Left cardiac atrium (tissue), 4 donors: ENCODE data around the gene ZNF580. TPM values are rescaled to one million over a fixed set of nuclear protein-coding genes. Genes with fewer than 3 reads are reported as not detected.

ENCODE experiments used
- ATAC-seq, 2 donors: fragments of 200-7000 bp; cut with Tn5 transposase; one replicate each; pipeline ENCODE4 v1.9.1; 2020; ENCODE audit warnings: mild to moderate bottlenecking in 2 of 2, moderate library complexity in 2 of 2
- DNase-seq: peaks from one replicate; pipeline ENCODE4 v3.0.0-alpha.2; 2020
- intact Hi-C, 2 donors: fragments of 100-400 bp; cut with DNase I; formaldehyde crosslinking; loops; one replicate each; pipeline versions ENCODE4 v1.14.1 to v1.15.1; 2022 to 2023
- total RNA-seq, 2 donors: library from RNA; stranded (reverse); fragmentation: NEBNext Ultra II Directional; extraction: Animal tissue kit (Norgen Biotek cat#: 25700); gene quantifications; one replicate each; pipeline ENCODE4 v1.2.1, GENCODE V29; 2021
- donor health status: DM: no; HTN: yes; CAD: no.
- donor health status: DM: no; HTN: yes; CAD: no; lungs with severe emphysema.
- donor health status: DM: yes; HTN: yes; CAD: no.
- donor health status: Dilated cardiomyopathy.

ZNF580 gene
- total RNA-seq, 2 donors from 2014 or later, result 17.7 to 27.7 TPM

- ATAC-seq, result no peak
- intact Hi-C loops, result no loop called here
Observed at GRCh38 chr19:55681131-55682092, 40.6 kb downstream of the ZNF580 start.

GRCh38 chr19:55683449-55684261, 42.9 kb downstream of the ZNF580 start:
- DNase-seq, result no peak
- ATAC-seq, result no peak
- intact Hi-C loops, result no loop called here

More at GRCh38 chr19:55681131-55682092, 40.6 kb downstream of the ZNF580 start:
- no peak for DNase-seq

- no peak for DNase-seq
- intact Hi-C loops, result no loop called here
Observed at GRCh38 chr19:55684946-55685681, 44.3 kb downstream of the ZNF580 start.

DNA sequence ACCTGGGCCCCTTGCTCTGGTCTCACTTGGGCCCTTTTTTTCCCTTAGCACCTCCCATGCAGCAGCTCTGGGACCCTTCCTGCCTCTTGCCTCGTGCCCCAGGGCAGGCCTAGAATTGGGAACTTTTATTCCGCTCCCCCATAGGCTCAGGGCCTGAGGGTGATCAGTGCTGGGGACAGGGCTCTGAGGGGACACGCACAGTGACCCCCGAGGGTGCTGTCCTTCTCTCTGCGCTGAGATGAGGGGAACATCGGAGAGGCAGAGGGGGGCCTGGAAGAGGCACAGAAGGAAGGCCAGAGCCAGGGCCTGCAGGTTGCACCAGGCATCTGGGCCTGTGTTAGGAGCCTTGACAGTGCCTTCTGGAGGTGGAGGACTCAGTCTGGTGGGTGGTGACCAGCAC, 45.0 kb downstream of the ZNF580 start:
- DNase-seq, result no peak
- ATAC-seq, result no peak
- intact Hi-C loops, result no loop called here

More at GRCh38 chr19:55684946-55685681, 44.3 kb downstream of the ZNF580 start:
- no peak for ATAC-seq

GRCh38 chr19:55686311-55687050, 45.7 kb downstream of the ZNF580 start:
- ATAC-seq, result no peak
- no peak for DNase-seq
- intact Hi-C loops, result no loop called here

DNA sequence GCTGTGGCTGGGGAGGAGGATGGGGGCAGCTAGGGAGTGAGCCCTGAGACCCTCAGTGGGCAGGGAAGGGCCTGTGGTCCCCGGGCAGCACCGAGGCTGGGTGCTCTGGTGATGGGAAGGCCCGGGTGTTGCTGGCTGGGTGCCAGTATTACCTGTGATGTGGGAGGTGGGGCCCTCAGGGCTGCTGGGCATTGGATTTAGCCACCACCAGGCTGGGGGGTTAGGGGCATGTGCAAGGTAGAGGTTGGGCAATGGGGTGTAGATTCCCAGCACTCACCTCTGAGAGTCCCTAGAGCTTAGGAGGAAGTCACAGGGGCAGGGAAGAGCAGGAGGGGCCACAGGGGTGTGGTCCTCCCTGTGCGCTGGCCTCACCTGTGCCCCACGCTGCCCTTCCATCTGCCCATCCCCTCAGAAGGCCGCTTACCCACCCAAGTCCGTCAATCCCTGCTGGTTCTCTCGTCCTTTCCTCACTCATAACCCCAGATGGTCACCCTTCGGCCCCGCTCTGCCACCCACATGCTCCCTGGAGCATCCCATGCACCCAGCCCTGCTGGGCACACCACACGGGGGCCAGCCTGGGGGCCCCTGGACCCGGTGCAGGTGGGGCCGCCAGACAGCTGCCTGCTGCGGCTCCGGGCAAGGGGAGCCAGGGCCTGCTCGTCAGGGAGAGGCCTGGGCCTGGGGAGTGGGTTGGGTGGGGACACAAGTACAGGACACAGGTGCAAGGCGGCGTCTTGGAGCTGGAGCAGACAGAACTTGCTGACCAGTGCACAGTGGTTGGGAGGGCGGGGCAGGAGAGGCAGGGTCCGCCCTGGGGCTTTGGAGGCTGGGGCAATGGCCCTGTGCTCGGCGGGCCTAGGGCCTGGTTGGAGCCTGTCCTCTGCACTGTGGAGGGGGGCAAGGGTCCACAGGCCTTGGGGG, 46.7 kb downstream of the ZNF580 start:
- intact Hi-C loops, result no loop called here
- DNase-seq (peak; percentile 25), ATAC-seq (no peak)

- intact Hi-C loops, result no loop called here
- ATAC-seq (no peak), DNase-seq (peak; percentile 18)
Observed at GRCh38 chr19:55688422-55689218, 47.8 kb downstream of the ZNF580 start.

DNA sequence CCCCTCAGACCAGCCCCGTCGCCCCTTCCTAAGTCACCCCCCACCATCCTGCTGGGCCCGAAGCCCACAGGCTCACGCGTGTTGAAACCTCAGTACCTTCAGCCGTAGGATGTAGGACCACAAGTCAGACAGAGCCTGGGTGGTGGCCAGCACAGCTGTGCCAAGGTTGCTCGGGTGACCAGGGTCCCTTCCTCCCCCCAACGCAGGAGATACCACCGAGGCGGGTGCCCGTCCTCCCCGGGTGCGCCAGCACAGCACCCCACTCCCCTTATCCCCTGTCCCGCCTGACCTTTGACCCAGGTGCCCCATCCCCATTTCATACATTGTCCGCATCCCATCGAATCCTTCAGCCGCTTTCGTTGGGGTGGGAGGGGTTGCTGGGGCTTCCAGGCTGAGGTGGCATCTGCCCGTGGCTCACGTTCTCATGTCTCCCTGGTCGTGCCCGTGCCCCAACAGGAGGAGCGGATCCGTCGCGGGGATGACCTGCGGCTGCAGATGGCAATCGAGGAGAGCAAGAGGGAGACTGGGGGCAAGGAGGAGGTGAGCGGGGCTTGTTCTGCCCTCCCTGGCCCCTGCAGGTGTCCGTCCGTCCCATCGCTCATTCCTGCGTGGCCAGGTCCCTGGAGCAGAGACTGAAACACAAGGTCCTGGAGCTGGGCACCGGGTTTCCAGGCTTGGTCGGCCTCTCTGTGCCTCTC, 48.8 kb downstream of the ZNF580 start:
- ATAC-seq (no peak), DNase-seq (peak; percentile 20)
- intact Hi-C loops, result no loop called here

DNA sequence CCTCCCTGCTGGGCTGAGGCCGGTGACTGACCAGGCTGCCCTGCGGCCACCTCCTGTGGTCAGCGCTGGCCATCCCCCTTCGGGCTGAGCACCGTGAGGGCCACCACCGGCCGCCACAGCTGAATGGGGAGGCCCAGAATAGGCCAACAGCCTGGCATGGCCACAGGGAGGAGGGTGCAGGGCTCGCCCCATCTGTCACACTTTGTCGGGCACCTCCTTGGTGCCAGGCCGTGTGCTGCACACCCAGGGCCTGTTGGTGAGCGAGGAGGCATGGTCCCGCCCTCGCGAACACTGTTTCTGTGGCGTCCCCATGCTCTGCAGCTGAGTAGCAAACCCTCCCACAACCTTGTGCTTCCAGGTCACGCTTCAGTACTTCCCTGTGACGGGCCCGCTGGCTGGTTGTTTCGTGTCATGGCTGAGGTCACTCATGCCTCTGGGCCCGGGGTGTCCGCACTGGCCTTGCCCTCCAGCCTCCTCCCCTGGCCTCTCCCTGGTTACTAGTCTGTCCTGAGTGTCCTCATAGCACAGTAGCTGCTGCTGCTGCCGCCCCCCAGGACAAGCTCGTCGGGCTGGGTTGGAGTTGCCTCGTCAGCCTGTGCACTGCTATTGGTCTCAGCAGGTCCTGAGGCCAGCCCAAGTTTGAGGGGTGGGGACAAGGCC, 49.4 kb downstream of the ZNF580 start:
- intact Hi-C loops, result no loop called here
- DNase-seq, result peak; percentile 13
- ATAC-seq, result no peak

DNA sequence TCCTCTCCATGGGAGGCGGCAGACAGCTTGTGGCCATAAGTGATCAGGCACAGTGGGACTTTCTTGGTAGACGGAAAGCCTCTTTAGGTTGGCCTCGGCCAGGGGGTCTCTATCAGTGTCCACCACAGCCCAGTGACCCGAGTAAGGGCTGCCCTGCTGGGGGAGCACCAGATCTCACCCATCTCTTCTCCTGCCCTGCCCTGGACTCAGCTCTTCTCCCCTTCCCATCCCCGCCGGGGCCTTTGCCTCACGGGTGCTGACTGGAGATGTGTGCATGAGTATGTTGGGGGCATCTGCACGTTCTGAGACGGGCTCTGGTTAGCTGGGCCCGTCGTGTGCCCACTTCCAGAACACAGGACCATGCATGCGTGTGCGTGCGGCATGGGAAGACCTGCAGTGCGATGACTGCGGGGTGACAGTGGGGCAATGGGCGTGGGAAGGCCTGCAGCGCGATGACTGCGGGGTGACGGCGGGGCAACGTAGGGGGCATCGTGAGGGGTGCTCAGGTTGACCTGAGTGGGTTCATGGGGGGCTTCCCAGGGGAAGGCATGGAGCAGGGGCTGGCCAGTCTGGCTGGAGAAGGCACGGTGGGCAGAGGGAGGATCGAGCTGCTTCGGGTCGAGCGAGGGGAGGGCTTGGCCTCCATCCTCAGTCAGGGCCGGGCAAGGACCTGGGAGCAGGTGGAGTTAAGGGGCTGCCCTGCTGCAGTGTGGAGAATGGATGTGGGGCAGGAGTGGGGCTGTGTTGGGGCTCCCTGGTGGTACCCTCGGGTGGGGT, 50.2 kb downstream of the ZNF580 start:
- intact Hi-C loops, result no loop called here

GRCh38 chr19:55691561-55692481, 51.0 kb downstream of the ZNF580 start:
- intact Hi-C loops, result no loop called here
- peak; percentile 20 for DNase-seq
- no peak for ATAC-seq

More for the DNA sequence above, 50.2 kb downstream of the ZNF580 start:
- no peak for ATAC-seq
- peak; percentile 12 for DNase-seq

DNA sequence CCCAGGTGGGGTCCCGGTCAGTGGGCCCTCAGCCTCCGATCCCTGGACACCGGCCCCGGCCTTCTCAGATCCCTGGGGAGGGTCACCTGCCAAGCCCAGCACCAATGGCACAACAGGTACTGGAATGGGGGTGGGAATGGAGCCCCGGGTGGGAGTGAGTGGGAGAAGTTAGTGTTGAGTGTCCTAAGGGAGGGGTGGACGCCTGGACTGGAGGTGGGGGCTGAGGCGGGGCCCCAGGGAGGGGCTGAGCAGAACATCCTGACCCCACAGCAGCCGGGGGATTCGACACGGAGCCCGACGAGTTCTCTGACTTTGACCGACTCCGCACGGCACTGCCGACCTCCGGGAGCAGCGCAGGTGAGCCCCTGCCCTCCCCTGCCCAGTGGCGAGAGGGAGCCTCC, 51.9 kb downstream of the ZNF580 start:
- peak; percentile 12 for DNase-seq
- ATAC-seq, result no peak
- intact Hi-C loops, result no loop called here
